SK-N-MC (cell line): ENCODE measurements around the gene SCN8A.

Experiments
- EZH2 ChIP-seq: fragments of 200-600 bp; sonication (generic); IDR thresholded peaks from one replicate; pipeline ENCODE4 v1.6.1; 2017; ENCODE audit warnings: antibody characterized with exemption
- POLR2AphosphoS5 ChIP-seq: IDR thresholded peaks from 2 replicates; pipeline ENCODE4 v1.6.1; 2012; ENCODE audit warnings: mild to moderate bottlenecking, low read depth, low read length, borderline replicate concordance

DNA sequence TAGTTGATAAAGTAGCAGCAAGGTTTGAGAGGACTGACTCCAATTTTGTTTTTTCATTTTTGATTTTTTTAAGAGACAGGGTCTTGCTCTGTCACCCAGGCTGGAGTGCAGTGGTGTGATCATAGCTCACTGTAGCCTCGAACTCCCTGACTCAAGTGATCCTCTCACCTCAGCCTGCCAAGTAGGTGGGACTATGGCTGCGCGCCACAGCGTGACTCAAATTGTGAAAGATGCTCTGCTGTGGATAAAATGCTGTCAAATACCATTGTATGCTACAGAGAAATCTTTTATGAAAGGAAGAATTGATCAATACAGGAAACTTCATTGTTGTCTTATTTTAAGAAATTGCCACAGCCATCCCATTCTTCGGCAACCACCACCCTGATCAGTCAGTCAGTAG is 48.3 kb downstream of the SCN8A start:
- TF ChIP-seq EZH2, result no peak
- no peak for TF ChIP-seq POLR2AphosphoS5
